GM19397 (cell line): Measurements from ENCODE around the gene C19orf85.
"Not testable (repeated sequence)": the region's sequence is repeated elsewhere in the genome, so short reads cannot be mapped to it uniquely, and the experiment has no call there.

Source experiments
- ATAC-seq: cut with Tn5 transposase; IDR thresholded peaks from one replicate; pipeline ENCODE4 v1.9.1; 2021; ENCODE audit warnings: mild to moderate bottlenecking, moderate library complexity; ENCODE audit not compliant: unreplicated experiment

C19orf85 gene

DNA sequence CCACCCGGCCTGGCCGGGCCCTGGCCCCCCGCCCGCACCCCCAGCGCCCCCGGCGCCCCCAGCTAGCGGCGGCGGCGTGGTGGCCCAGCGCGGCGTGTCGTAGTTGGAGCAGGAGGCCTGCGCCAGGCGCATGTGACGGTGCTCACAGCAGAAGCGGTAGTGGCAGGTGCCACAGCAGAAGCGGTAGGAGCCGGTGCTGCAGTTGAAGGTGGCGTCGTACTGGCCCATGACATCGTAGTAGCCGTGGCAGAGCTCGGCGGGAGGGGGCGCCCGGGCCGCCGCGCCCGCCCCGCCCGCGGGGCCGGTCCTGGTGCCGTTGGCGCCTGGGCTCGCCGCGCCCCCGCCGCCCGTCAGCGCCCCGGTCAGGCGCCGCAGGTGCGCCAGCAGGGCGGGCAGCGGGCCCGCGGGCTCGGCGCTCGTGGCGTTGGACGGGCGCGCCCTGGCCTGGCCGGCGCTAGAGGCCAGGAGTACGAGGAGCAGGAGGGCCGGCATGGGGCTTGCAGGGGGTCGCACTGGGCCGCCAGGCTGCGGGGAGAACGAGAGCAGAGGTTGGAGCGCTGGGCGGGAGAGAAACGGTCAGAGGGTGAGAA is 22.1 kb downstream of the C19orf85 start:
- ATAC-seq, result no peak

DNA sequence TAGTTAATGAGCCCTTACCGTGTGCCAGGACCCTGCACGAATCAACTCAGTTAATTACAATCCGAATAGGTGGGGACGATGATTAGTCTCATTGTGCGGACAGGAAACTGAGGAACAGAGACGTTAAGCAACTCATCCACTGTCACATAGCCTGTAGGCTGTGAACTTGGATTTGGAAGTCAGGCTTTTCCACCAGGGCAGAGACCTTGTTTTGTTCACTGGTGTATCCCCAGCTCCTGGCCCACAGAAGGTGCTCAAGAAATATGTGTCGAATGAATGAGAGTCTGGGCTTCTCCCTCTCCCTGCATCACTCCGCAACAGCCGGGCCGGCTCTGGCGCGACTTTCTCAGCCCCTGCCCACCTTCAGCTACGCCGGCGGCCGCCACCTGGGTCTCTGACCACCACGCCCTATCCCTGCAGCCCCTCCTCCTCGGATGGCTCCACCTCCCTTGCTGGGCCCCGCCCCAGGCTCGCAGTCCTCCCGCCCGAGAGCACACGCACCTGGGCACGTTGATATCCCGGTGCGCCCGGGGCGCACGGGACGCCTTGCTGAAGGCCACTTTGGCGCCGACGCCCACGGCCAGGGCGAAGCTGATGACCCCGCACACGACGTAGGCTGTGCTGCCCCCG is 22.7 kb downstream of the C19orf85 start:
- ATAC-seq, result no peak

DNA sequence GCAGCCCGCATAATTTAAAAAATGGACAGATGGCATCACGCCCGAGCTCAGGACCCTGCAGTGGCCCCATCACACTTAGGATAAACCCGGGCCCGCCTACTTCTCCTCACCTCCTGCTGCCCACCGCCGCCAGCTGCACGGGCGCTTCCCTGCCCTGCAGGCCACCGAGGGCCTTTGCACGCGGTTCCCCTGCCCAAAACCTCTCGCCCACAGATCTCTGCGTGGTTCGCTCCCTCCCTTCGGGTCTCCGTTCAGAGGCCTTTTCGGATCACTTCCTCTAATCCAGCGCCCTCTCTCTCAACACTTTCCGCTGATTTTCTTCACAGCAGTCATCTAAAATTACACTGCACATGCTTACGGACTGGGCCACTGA is 23.2 kb downstream of the C19orf85 start:
- no peak for ATAC-seq

DNA sequence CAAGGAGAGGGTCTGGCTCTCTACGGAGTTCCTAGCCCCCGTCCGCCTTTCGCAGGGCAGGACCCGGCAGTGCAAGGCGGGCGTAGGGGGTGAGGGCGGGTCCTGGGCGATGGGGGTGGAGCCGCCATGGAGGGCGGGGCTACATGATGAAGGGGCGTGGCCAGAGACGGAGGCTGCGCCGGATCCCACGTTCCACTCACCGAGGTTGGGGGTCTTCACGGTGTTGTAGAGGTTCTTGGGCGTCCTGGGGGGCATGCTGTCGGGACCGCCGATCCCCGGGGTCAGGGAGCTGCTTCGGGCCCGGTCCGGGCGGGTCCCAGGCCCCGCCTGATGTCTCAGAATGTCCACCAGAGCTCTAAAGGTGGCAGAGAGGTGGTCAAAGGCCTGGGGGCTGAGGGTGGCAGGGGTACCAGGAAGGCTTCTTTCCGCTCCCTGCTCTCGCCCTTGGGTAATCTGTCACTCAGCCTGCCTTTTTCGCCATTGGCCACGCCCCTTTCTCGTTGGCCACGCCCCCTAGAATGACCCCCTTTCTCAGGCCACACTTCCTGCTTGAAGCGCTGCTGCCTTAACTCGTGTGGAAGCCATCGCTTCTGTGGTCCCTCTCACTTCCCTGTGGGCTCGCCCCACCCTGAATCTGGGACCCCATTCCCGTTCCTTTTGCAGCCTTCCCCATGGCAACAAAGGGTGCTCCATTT is 24.0 kb downstream of the C19orf85 start:
- ATAC-seq, result no peak

DNA sequence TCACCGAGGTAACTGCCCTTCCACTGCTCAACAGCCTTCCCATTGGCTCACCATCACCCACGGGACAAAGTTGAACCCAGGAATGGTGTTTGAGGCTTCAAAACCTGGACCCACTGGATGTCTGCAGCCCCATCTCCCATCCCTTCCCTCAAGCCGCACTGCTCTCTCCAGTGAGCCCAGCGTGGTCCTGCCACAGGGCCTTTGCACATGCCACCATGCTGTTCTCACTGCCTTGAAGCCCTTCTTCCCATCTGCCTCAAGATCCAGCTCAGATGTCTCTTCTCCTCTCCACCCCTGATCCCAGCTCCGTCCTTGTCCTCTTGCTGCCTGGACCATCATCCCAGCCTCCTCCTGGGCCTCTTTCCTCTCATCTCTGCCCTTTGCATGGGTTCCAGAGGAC is 25.5 kb downstream of the C19orf85 start:
- ATAC-seq, result no peak

DNA sequence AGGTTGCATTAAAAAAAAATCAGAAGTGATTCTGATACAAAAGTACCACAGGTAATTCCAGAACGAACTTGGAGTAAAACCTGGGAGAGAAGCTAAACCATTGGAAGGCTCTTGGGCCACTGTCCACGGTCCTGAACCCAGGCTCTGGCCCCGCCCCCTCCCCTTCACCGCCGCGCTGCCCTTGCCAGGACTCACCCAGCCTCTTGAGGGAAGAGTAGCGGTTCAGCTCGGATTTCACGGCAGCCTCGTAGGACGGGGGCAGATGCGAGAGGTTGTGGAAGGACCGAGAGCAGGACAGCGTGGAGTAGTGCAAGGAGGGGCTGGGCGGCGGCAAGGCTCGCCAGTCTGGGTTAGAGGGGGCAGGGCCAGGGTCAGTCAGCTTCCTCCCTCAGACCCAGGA is 27.1 kb downstream of the C19orf85 start:
- no peak for ATAC-seq

DNA sequence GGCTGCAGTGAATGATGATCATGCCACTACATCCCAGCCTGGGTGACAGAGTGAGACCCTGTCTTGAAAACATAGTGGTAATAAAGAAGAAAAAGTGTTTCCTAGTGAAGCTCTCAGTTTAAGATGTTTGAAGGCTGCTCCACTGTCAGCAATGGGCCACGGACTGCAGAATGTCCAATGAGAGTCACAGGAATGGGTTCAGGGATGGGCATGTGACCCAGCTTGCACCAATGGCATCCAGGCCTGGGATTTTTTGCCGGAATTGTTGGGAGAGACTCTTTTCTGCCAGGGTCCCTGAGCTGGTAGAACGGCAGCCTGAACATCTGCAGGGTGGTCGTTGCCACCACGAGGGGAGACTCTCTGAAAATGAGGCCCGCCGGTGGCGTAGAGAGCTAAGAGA is 27.7 kb downstream of the C19orf85 start:
- ATAC-seq, result no peak

DNA sequence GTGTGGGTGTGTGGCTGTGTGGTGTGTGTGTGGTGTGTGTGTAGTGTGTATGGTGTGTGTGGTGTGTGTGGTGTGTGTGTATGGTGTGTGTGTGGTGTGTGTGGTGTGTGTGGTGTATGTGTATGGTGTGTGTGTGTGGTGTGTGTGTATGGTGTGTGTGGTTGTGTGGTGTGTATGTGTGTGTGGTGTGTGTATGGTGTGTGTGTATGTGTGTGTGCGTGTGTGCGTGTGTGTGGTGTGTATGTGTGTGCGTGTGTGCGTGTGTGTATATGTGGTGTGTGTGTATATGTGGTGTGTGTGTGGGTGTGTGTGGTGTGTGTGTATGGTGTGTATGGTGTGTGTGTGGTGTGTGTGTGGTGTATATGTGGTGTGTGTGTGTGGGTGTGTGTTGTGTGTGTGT is 29.5 kb downstream of the C19orf85 start:
- no peak for ATAC-seq

DNA sequence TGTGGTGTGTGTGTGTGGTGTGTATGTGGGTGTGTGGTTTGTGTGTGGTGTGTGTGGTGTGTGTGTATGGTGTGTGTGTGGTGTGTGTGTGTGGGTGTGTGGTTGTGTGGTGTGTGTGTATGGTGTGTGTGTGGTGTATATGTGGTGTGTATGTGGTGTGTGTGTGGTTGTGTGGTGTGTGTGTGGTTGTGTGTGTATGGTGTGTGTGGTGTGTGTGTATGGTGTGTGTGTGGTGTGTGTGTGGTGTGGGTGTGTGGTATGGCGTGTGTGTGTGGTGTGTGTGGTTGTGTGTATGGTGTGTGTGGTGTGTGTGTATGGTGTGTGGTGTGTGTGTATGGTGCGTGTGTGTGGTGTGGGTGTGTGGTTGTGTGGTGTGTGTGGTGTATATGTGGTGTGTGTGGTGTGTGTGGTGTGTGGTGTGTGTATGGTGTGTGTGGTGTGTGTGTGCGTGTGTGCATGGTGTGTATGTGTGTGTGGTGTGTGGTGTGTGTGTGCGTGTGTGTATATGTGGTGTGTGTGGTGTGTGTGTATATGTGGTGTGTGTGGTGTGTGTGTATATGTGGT is 30.1 kb downstream of the C19orf85 start:
- no peak for ATAC-seq

DNA sequence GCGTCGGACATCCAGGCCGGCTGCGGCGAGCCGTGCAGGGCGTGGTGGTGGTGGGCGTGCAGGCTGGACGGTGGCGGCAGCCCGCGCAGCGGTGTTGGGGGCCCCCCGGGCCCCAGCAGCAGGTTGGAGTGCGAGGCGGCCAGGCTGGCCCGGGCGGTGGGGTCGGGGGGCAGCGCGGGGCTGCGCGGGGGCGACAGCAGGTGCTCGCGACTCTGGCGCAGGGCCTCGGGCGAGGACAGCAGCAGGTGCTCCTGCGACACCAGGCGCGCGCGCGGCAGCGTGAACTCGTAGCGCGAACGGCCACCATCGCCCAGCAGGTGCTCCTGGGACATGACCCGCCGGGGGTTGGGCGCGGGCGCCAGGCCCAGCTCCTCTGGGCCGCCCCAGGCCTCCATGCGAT is 31.3 kb downstream of the C19orf85 start:
- ATAC-seq, result no peak

DNA sequence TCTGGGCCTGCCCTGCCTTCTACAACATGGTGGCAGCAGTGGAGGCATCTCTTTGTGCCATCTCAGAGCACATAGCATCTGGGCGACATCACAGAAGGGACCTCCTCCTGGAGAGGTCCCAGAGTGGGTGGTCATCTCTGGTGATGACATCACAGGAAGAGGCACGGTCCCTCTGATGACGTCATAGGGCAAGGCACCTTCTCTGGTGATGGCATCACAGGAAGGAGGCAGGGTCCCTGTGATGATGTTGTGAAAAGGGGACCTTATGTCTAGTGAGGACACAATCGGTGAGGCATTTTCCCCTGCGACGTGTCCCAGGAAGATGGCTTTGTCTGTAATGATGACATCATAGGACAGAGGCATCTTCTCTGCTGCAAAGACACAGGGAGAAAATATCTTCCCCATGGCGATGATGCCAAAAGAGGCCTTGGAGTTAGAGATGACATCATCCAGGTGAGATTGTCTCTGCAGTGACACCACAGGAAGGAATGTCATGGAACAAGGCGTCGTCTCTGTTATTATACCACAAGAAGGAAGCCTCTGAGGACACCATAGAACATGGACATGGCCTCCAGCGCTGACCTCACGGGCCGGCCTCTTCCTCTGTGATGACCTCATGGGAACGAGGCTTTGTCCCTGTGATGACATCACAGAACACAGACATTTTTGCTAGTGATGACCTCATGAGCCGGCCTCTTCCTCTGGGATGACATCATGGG is 32.2 kb downstream of the C19orf85 start:
- ATAC-seq, result no peak

DNA sequence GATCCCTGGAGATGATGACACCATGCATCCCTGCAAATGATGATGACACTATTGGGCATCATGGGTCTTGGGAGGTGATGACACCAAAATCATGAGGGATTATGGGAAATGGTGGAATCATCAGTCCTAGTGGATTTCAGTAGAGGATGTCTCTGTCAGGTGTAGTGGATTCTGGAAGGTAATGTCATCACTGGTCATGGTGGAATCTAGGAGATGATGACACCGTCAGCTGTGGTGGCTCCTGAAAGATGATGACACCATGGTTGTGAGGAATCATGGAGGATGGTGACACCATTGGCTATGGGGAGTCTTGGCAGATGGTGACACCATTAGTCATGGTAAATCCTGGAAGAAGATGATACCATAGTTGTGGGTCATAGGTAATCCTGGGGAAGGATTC is 33.4 kb downstream of the C19orf85 start:
- ATAC-seq, result no peak

DNA sequence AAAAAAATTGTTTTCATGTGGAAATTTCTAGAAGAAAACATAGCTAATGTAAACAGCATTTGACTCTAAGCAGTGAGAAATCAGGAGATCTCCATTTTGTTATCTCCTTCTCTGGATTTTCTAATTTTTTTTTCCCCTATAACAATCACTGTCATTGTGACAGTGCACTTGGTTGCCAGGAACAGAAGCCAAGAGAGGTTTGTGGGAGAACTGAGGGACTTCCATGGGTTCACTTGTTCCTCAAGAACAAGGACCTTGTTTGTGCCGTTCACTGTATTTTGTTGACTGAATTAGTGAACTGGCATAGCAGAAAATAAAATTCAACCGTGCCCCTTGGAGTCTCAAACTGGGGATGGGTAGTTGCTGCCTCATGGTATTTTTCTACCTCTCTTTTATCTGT is 38.5 kb downstream of the C19orf85 start:
- ATAC-seq, result no peak

DNA sequence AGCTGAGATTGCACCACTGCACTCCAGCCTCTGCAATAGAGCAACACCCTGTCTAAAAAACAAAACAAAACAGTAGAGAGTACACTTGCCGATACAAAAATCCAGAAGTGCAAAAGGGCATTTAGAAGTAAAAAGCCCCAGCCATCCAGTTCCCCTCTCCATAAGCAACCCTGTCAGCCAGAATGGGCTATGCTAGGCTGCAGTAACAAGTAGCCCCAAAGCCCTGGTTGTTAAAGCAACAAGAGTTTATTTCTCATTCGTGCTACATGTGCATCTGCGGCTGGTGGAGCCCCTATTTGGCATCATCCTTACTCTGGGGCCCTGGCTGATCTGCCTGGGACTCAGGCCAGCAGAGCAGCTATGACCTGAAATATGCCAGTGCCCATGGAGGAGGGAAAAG is 40.0 kb downstream of the C19orf85 start:
- no peak for ATAC-seq

DNA sequence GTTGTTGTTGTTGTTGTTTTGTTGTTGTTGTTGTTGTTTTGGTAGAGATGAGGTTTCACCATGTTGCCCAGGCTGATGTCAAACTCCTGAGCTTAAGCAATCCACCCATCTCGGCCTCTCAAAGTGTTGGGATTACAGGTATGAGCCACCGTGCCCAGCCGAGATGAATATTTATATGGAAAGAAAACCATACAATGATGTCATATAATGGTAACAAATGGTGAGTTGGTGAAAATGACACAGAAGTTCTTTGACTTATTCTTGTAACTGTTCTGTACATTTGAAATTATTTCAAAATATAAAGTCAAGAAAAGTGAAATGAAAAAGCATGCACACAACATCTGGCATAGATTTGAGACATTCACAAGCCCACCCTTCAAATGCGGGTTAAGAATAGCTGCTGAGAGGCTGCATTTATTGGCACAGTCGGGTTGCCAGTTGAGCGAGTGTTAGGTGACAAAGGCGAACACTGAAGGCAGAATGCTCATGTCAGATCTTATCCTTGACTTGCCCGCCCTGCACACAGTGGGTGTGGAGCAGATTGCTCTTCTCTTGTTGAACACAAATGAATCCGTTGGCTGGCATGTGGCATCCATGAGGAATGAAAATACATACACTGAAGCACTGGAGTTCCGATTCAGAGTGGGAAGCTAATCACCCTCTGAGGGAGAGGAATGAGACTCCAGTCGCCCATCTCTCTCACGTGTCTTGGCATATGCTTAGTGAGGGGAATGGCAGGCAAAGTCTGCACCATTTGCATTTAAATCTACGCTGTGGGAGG is 41.1 kb downstream of the C19orf85 start:
- no peak for ATAC-seq

DNA sequence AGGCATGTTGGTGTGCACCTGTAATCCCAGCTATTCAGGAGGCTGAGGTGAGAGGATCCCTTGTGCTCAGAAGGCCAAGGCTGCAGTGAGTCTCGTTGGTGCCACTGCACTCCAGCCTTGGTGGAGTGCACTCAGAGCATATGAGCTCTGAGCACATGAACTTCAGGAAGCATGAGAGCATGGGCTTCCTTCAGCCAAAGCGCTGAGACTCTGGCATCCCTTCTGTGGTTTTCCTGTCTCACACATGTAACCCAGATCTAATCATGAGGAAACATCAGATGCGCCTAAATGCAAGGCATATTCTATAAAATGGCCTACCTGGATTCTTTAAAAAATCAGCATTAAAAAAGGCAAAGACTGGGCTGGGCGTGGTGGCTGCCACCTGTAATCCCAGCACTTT is 43.3 kb downstream of the C19orf85 start:
- ATAC-seq, result not testable (repeated sequence)

DNA sequence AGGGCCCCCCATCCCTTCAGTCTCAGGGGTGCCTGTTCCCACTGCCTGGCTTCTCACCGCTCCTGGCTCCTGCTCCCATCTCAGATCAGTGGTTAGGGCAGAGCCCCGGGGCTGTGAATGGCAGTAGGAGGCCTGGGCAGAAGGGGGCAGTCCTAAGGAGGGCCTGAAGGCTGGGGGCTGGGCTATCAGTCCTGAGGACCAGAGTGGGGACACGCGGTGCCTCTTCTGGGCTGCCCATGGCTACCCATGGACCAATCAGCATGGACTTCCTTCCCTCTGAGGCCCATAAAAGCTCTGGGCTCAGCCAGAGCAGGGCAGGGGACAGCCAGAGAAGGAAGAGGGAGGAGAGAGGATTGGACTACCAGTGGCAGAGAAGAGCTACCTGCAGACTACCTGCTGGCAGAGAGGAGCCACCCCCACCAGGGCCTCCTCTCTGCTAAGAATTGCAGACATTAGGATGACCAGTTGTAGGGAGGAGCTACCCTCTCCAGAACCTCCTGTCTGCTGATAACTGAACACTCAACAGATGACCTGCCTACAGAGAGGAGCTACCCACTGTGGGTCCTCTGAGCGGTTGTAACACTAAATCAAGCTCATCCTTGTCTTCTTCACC is 44.8 kb downstream of the C19orf85 start:
- ATAC-seq, result no peak

DNA sequence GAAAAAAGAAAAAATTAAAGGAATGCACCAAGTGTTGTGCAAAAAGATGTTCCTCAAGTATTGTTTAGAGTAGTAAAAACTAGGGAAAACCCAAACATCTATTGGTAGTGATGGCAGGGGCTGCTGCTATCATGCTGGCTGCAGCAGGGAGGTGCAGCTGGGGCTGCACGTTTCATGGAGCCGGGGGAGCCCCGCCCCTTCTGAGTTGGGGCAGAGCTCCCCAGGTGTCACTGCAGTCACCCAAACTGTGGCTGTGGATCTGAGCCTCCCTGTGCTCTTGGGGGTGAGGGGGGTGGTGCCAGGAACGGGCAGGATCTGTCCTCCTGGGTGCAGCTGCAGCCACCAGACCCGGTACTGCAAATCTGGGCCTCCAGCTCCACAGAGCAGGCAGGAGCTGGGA is 45.4 kb downstream of the C19orf85 start:
- no peak for ATAC-seq

DNA sequence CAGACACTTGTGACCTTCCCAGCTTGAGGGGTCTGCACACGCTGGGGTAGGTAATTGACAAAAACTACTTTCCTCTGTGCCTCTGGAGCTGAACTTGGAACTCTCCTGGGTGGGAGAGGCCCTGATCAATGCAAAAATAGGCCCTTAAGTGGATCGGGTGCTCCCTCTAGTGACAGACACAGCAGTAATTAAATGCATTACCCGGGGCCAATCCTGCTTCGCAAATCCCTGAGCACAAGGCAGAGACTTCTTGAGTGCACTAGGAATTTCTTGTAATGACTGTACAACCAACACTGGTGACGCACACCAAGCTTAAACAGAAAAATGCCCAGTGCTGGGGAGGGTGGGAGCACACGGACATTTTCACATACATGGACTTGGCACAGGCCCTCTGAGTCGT is 46.4 kb downstream of the C19orf85 start:
- ATAC-seq, result no peak
